GM18517 (cell line): ENCODE results near the gene ARHGAP29.

ENCODE experiments used
- ATAC-seq: cut with Tn5 transposase; IDR thresholded peaks from one replicate; pipeline ENCODE4 v1.9.1; 2021; ENCODE audit warnings: mild to moderate bottlenecking, moderate library complexity; ENCODE audit not compliant: unreplicated experiment

Gene ARHGAP29

GRCh38 chr1:94265906-94266305 is 28.5 kb upstream of the ARHGAP29 start:
- no peak for ATAC-seq

DNA sequence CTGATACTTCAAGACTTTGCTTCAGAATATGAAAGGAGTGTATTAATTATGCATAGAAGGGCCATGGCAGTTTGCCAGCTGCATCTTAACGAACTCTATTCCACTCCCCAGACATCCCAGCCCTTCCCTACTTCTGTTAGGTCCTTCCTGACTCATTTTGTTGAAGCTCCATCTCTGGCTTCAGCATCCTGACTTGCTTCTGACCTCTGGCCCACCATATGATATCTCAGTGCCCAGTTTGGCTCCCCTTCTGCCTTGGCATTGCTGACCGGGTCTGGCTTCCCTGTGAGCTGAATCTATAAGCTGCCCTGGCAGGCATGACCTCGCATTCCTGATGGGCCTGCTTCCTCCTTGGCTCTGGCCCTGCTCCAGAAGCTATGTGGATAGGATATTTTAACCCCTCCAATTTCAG is 27.6 kb upstream of the ARHGAP29 start:
- ATAC-seq, result no peak

DNA sequence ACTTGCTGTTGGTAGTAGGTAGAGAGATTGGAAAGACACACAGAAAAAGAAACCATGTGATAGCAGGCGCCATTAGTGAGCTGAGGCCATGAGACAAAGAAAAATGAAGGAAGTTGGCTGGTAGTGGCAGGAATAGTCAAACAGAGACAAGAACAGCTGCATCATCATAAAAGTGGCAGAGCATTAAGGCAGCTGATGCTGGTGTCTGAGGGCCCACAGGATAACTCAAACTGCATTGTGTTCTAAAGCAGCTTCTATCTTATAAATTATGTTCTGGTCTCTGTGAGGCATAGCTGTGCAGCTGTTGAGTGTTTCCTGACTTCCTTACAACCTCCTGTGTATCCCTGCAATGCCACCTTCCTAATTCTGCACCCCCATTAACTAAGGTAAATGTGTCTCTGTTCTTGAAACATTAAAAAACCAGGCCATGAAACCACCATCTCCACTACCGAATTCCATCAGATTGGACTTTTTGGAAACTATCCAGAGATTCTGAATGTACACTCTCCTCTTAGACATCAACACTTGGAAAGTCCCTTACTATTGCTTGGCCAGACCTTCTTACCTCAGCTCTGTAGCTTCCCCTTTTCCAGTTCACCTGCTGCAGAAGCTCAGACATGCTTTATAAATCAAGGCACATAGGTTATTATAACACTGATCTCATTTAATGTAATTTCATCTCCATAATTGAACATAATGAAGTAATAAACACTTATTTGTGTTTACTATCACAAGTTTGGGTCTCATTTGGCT is 23.4 kb upstream of the ARHGAP29 start:
- no peak for ATAC-seq

DNA sequence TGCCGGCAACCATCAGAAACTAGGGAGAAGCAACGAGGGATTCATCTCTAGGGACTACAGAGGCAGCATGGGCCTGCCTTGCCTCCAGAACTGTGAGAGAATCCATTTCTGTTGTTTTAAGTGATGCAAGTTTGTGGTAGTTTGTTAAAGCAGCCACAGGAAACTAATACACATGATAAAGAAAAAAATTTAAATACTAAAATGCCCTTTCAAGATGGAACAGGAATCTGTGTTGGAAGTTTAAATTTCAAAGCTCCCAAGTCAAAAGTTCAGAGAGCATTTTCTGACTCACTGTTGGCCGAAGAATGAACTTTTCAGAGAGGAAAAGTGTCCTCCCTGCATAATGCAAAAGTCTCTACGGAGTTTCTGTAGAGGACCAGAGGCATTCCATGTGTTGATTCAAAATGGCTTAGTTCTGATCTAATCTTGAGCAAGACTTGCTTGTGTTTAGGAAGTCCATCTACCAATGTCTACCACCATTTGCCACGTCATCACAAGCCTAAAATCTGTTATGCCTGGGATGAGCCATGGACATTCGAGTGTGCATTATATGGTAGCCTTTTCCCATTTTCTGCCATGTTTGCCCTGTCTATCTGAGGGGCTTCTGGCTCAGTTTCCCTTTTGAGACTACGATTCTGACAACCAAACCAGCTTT is 22.4 kb upstream of the ARHGAP29 start:
- no peak for ATAC-seq

DNA sequence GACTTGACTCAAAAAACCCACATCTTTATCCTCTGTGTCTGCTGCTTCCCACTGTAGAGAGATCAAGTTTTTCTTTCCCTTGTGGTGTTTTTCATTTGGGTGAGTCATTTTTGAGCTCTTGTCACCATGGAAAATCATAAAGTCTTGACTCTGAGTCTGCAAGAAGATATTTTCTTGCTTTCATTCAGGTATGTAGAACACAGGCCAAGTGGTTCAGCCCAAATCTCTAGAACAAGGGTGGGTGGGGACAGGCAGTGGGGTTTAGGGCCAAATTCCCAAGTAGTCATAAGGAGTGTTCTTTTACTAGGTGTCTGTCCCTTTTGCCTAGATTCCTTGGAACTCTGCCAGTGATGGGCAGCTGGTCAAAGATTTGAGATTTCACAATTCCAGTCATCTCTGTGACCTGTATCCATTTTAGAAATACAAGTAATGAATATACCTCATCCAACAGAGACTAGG is 21.5 kb upstream of the ARHGAP29 start:
- no peak for ATAC-seq

DNA sequence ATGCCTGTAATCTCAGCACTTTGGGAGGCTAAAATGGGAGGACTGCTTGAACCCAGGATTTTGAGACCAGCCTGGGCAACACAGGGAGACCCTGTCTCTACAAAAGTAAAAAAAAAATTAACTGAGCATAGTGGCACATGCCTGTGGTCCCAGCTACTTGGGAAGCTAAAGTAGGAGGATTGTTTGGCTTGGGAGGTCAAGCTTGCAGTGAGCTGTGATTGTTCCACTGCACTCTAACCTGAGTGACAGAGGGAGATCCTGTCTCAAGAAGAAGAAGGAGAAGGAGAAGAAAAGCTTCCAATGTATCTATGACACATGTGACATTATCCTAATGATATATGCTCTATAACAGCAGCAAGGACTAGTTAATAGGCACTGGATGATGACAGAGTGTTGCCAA is 20.1 kb upstream of the ARHGAP29 start:
- no peak for ATAC-seq

- ATAC-seq, result no peak
Measured at GRCh38 chr1:94255476-94255875, 18.1 kb upstream of the ARHGAP29 start.

GRCh38 chr1:94254073-94254810 is 16.9 kb upstream of the ARHGAP29 start:
- no peak for ATAC-seq

GRCh38 chr1:94253456-94254017 is 16.2 kb upstream of the ARHGAP29 start:
- ATAC-seq, result no peak

DNA sequence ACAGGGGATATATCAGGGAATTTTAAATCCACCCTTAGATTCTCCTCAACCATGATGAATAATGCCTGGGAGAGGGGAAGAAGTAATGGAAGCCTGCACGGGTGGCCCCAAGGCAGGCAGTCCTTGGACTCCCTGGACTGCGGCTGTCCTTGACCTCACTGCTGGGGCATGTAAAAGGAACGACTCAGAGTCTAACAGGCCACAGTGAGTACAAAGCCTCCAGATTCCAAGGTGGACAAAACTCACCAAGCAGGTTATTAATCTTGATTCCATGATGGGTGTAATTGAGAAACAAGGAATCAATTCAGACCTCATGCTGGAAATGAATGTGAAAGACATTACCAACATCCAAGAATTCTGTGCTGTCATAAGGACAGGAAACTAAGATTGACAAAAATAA is 13.0 kb upstream of the ARHGAP29 start:
- ATAC-seq, result no peak

- ATAC-seq, result no peak
Measured at GRCh38 chr1:94248956-94249688, 11.7 kb upstream of the ARHGAP29 start.

DNA sequence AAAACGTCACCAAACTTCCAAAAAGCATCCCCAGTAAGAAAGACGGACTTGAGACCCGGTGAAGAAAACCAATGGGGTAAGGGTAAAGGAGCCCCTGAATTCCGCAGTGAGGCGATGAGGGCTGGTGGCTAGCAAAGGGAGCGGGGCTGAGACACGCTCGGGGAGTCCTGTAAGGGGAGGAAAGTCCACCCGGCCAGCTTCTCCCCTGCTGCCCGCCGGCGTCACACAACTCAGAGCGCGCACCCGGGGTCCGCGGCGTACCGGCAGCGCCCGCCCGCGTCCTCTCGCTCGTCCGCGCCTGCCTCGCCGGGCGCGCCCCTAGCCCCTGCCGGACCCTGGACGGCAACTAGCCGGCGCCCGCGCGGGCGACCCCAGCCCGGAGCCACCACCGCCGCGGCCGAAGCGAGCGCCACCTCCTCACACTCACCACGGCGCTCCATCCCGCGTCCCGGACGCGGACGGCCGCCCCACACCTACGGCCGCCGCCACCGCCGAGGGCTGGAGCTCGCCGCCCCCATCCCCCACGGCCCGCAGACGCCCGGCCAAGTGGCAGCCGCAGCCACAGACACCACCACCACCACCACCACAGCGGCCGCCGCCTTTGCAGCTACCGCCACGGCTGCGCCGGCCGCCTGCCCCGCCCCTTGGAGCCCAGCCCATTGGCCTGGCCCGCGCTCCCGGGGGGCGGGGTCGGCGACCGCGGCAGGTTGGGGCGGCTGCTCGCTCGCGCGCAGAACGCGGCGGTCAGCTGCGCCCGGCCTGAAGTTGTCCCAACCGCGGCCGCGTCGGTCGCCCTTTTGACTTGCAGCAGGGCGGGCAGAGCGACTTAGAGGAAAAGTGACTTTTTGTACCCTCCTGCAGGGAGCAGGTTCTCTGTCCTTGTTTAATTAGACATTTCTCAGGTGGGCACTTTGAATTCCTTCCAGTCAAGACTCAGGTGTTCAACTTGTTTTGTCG is 10.0 kb upstream of the ARHGAP29 start:
- ATAC-seq, result no peak

- ATAC-seq, result no peak
Measured at GRCh38 chr1:94246692-94247137, 9.3 kb upstream of the ARHGAP29 start.

DNA sequence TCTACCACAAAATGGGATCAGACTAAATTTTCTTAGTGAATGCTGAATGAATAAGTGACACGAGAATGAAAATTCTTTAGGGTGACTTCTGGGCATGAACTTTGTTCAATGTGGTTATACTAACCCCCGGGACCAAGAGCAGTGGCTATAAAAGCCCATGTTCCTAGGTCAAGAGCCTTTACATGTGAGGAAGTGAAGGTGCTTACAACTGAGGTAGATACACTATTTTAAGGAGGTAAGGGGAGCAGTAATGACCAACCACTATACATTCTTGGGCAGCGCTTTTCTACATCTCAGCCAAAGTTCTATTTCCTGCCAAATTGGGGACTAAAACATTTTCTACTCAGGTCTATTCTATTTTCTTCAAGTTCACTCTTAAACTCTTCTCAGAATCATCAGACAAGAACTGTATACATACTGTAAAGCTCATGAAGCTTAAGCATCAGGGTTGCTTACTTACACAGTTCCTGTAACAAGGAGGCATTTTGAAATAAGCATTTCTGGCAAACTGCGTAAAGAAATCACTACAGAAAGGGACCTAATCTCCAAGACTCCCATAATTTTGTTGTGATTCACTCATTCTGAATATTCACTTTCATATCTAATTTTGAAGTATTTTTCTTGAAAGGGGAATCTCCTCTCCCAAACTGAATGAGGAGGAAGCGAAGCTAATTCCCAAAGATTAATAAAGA is 8.5 kb upstream of the ARHGAP29 start:
- ATAC-seq, result no peak

- ATAC-seq, result no peak
Measured at GRCh38 chr1:94244816-94245215, 7.4 kb upstream of the ARHGAP29 start.

DNA sequence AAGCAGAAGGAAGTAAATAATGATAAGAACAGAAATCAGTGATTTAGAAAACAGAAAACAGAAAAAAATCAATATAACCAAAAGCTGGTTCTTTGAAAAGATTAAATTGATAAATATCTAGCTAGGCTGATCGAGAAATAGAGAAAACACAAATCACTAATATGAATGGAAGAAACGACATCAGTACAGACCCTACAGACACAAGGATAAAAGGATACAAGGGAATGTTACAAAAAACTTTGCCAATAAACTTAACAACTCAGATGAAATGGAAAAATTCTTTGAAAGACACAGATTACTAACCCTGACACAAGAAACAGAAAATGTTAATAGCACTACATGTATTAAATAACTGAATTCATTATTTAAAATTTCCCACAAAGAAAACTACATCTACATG is 6.3 kb upstream of the ARHGAP29 start:
- no peak for ATAC-seq

DNA sequence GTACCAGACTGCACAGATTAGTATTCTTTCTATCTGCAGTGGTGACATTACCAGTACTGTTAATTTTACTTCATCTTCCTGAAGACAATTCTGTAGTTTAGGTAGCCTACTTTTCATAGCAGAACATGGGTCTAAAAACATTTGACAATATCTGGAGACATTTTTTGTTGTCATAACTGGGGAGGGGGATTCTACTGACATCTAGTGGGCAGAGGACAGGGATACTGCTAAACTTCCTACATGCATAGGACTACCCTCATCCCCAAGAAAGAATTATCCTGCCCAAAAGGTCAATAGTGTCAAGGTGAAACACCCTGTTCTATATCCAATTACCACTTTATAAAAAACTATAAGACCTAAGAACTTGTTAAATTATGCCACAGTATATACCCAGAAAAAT is 3.4 kb upstream of the ARHGAP29 start:
- ATAC-seq, result no peak

- ATAC-seq, result no peak
Measured at GRCh38 chr1:94239796-94240195, 2.4 kb upstream of the ARHGAP29 start.

DNA sequence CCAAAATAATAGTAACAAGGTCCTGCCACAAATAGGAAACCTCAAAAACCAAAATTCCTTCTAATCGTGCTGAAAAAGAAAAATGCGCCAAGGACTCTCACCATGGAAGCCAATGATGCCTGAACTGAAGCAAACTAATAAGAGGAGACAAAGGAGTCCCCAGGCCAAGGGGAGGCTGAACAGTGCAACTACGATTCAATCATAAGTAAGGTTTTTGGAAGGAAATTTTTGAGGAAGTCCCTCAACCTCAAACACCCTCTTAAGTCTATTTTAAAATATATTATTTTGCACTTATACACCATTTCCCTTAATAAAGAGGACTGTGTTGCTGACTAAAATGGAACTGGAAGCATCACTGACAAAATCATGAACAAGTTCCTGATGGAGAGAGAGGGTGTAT is 1.7 kb upstream of the ARHGAP29 start:
- ATAC-seq, result no peak
